DOHH2 (cell line): ENCODE data around the gene SMARCC1.

Experiments
- H3F3A ChIP-seq: fragments of 200-600 bp; sonication (generic), shearing (Covaris generic); 2 replicates; pipeline ENCODE4 v1.6.0; 2016; ENCODE audit warnings: antibody characterized with exemption, mild to moderate bottlenecking; ENCODE audit not compliant: control insufficient read depth, insufficient read depth
- H3K27ac ChIP-seq: fragments of 200-600 bp; sonication (generic); 2 replicates; pipeline ENCODE4 v1.5.1; 2014; ENCODE audit warnings: low read depth, mild to moderate bottlenecking, low read length, moderate library complexity
- H3K27me3 ChIP-seq: fragments of 200-600 bp; sonication (generic); 2 replicates; pipeline ENCODE4 v1.6.1; 2014; ENCODE audit warnings: mild to moderate bottlenecking, low read length, mixed read lengths; ENCODE audit not compliant: control insufficient read depth
- H3K36me3 ChIP-seq: fragments of 200-600 bp; sonication (generic); 2 replicates; pipeline ENCODE4 v1.6.1; 2014; ENCODE audit warnings: mild to moderate bottlenecking, low read length, moderate library complexity, mixed read lengths; ENCODE audit not compliant: control insufficient read depth
- H3K4me1 ChIP-seq: fragments of 200-600 bp; sonication (generic); 2 replicates; pipeline ENCODE4 v1.6.1; 2014; ENCODE audit warnings: mild to moderate bottlenecking, low read length, mixed read lengths; ENCODE audit not compliant: control insufficient read depth
- H3K4me2 ChIP-seq: fragments of 200-600 bp; sonication (generic); 2 replicates; pipeline ENCODE4 v1.6.0; 2014; ENCODE audit warnings: mild to moderate bottlenecking, low read length, moderate library complexity
- H3K4me3 ChIP-seq: fragments of 200-600 bp; sonication (generic); 2 replicates; pipeline ENCODE4 v1.5.1; 2014; ENCODE audit warnings: mild to moderate bottlenecking, low read length, mixed read lengths
- H3K79me2 ChIP-seq: fragments of 200-600 bp; sonication (generic); 2 replicates; pipeline ENCODE4 v1.6.1; 2014; ENCODE audit warnings: mild to moderate bottlenecking, low read length, mixed read lengths; ENCODE audit not compliant: control insufficient read depth
- H3K9me2 ChIP-seq: fragments of 200-600 bp; sonication (generic); replicated peaks from 2 replicates; pipeline ENCODE4 v1.6.1; 2014; ENCODE audit warnings: mild to moderate bottlenecking, low read length, mixed read lengths; ENCODE audit not compliant: control insufficient read depth
- H3K9me3 ChIP-seq: fragments of 200-600 bp; sonication (generic); 2 replicates; pipeline ENCODE4 v1.6.1; 2014; ENCODE audit warnings: antibody characterized with exemption, low read length, mixed read lengths; ENCODE audit not compliant: control insufficient read depth, insufficient read depth
- H4K20me1 ChIP-seq: fragments of 200-600 bp; sonication (generic); 2 replicates; pipeline ENCODE4 v1.6.0; 2014; ENCODE audit warnings: low read depth, mild to moderate bottlenecking, antibody characterized with exemption, low read length, moderate library complexity; ENCODE audit not compliant: control insufficient read depth, insufficient read depth
- EZH2phosphoT487 ChIP-seq: fragments of 200-600 bp; sonication (generic); IDR thresholded peaks from 2 replicates; pipeline ENCODE4 v1.6.1; 2017; ENCODE audit warnings: borderline replicate concordance, mild to moderate bottlenecking, antibody characterized with exemption, low read length, moderate library complexity, mixed read lengths
- TF ChIP-seq, protein P1 (sequence below): fragments of 200-600 bp; sonication (generic); IDR thresholded peaks from one replicate; pipeline ENCODE4 v1.5.1; 2014; ENCODE audit warnings: antibody characterized with exemption, mild to moderate bottlenecking, low read depth, low read length; ENCODE audit not compliant: poor library complexity, severe bottlenecking

The SMARCC1 gene

DNA sequence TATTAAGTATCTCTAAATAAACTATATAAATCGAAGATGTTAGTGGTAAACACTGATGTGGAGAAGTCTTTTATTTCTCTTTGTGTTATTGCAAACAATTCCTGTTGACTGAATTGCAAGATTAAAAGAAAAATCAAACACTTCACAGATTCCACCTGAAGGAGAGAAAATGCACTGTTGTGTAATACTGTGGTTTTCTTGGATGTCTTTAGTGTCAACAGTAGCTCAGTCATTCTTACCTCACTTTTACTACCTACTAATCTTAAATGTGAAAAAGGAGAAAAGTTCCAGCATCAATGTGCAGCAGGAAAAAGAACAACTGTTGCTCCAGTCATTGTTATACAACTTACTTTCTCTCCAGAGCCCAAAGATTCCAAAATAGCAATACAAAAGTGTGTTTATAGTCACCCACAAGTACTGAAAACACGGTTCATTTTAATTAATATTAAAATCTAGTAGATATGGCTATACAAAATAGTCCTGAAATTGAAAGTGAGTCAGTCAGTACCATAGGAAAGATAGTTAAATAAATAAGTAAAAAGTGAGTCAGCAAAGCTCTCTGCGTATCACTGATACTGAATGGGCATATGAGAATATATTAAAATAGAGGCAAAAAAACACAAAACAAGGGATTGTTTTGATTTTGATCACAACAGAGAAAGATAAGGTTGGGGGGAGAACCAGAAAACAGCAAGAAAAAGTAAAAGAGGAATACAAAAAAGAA lies 112.5 kb downstream of the SMARCC1 start:
- Histone ChIP-seq H3K79me2 (no peaks in the 10 kb centered on the region), H3K4me3 (no peak overlapping the region), H3F3A (peaks cover 7% of the 10 kb centered on the region; the same call in 1 of the 2 replicates), H3K27ac (no peak overlapping the region), H3K4me1 (no peaks in the 10 kb centered on the region), H3K4me2 (no peak overlapping the region), H3K9me2 (no peaks in the 10 kb centered on the region), H3K9me3 (no peaks in the 10 kb centered on the region), H4K20me1 (no peaks in the 10 kb centered on the region), H3K27me3 (no peaks in the 10 kb centered on the region), H3K36me3 (peaks cover 72% of the 10 kb centered on the region)
- TF ChIP-seq, protein P1, sequence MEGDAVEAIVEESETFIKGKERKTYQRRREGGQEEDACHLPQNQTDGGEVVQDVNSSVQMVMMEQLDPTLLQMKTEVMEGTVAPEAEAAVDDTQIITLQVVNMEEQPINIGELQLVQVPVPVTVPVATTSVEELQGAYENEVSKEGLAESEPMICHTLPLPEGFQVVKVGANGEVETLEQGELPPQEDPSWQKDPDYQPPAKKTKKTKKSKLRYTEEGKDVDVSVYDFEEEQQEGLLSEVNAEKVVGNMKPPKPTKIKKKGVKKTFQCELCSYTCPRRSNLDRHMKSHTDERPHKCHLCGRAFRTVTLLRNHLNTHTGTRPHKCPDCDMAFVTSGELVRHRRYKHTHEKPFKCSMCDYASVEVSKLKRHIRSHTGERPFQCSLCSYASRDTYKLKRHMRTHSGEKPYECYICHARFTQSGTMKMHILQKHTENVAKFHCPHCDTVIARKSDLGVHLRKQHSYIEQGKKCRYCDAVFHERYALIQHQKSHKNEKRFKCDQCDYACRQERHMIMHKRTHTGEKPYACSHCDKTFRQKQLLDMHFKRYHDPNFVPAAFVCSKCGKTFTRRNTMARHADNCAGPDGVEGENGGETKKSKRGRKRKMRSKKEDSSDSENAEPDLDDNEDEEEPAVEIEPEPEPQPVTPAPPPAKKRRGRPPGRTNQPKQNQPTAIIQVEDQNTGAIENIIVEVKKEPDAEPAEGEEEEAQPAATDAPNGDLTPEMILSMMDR, result no peak
- no peak for TF ChIP-seq EZH2phosphoT487

GRCh38 chr3:47666118-47666517 lies 115.6 kb downstream of the SMARCC1 start:
- TF ChIP-seq, protein P1, result no peak
- no peak for TF ChIP-seq EZH2phosphoT487
- no peak overlapping the region for H3K4me3 ChIP-seq
- peaks cover 73% of the 10 kb centered on the region for H3K36me3 ChIP-seq
- H3K79me2 ChIP-seq, result peaks cover 2% of the 10 kb centered on the region
- H3K27ac ChIP-seq, result no peak overlapping the region
- no peaks in the 10 kb centered on the region for H3K9me3 ChIP-seq
- H3K4me2 ChIP-seq, result no peak overlapping the region
- peaks cover 7% of the 10 kb centered on the region; the same call in 1 of the 2 replicates for H3F3A ChIP-seq
- no peaks in the 10 kb centered on the region for H3K27me3 ChIP-seq
- no peaks in the 10 kb centered on the region for H3K9me2 ChIP-seq
- no peaks in the 10 kb centered on the region for H4K20me1 ChIP-seq
- no peaks in the 10 kb centered on the region for H3K4me1 ChIP-seq

DNA sequence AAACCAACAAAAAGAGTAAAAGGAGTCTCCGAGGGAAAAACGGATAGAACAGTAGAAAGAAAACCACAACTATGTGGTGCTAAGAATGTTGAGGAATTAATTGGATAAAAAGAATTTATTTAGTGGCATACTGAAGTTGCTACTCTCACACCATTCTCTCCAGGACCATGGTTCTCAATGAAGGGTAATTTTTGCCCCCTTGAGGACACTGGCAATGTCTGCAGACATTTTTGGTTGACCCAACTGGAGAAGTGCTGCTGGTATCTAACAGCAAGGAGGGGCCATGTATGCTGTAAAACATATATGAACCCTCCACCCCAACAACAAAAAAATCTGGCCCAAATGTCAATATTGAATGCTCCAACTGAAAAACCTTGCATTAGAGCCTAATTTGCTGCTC lies 117.2 kb downstream of the SMARCC1 start:
- H3K36me3 ChIP-seq, result peaks cover 73% of the 10 kb centered on the region
- peaks cover 10% of the 10 kb centered on the region for H3K79me2 ChIP-seq
- no peaks in the 10 kb centered on the region for H3K9me2 ChIP-seq
- TF ChIP-seq, protein P1, result peak; percentile 31
- no peak for TF ChIP-seq EZH2phosphoT487
- no peak overlapping the region for H3K4me3 ChIP-seq
- no peaks in the 10 kb centered on the region for H3K27me3 ChIP-seq
- H3K4me1 ChIP-seq, result no peaks in the 10 kb centered on the region
- H3K27ac ChIP-seq, result no peak overlapping the region
- no peaks in the 10 kb centered on the region for H4K20me1 ChIP-seq
- H3F3A ChIP-seq, result peaks cover 7% of the 10 kb centered on the region; the same call in 1 of the 2 replicates
- no peak overlapping the region for H3K4me2 ChIP-seq
- no peaks in the 10 kb centered on the region for H3K9me3 ChIP-seq
